Keratinocyte (primary cell): ENCODE measurements around the gene OR2V2. TPM values are rescaled to one million over a fixed set of nuclear protein-coding genes. Genes with fewer than 3 reads are reported as not detected.

Experiments
- DNase-seq: peaks from one replicate; pipeline ENCODE4 v3.0.0-alpha.2; 2011; ENCODE audit warnings: low read depth, missing footprints, low spot score
- FAIRE-seq: peaks from 2 replicates; lab custom pipeline; 2011; peaks lifted over from hg19 to GRCh38; lab: Jason Lieb, UNC
- H2AFZ ChIP-seq: 2 replicates; pipeline ENCODE4 v1.6.0; 2012; ENCODE audit warnings: low read length, control low read depth, inconsistent platforms; ENCODE audit not compliant: control insufficient read depth
- H3K27ac ChIP-seq: 2 replicates; pipeline ENCODE4 v1.5.1; 2011; ENCODE audit warnings: low read length; ENCODE audit not compliant: control insufficient read depth, insufficient read depth
- H3K27me3 ChIP-seq: 3 replicates; pipeline ENCODE4 v1.6.0; 2011; ENCODE audit warnings: low read length; ENCODE audit not compliant: control insufficient read depth, insufficient read depth; ENCODE audit errors: extremely low read depth
- H3K36me3 ChIP-seq, 2 experiments: 2 replicates in 1 of 2; 3 replicates in 1 of 2; pipeline ENCODE4 v1.5.1; 2011; ENCODE audit warnings: low read length in 2 of 2, mild to moderate bottlenecking in 1 of 2; ENCODE audit not compliant: control insufficient read depth in 2 of 2, insufficient read depth in 2 of 2; ENCODE audit errors: extremely low read depth in 1 of 2
- H3K4me1 ChIP-seq: 3 replicates; pipeline ENCODE4 v1.5.1; 2011; ENCODE audit warnings: low read length; ENCODE audit not compliant: control insufficient read depth, insufficient read depth; ENCODE audit errors: extremely low read depth
- H3K4me2 ChIP-seq: 3 replicates; pipeline ENCODE4 v1.6.0; 2011; ENCODE audit warnings: low read depth, low read length; ENCODE audit not compliant: control insufficient read depth, insufficient read depth; ENCODE audit errors: extremely low read depth
- H3K4me3 ChIP-seq, 3 experiments: fragments of 200-600 bp in 1 of 3; sonication (generic) in 1 of 3; 2 replicates in 2 of 3; 3 replicates in 1 of 3; pipeline ENCODE4 v1.5.1; 2011 to 2016; ENCODE audit warnings: low read length in 3 of 3, mild to moderate bottlenecking in 3 of 3, control low read depth in 2 of 3, inconsistent platforms in 1 of 3, low read depth in 1 of 3, mixed read lengths in 1 of 3, mixed run types in 1 of 3, moderate library complexity in 1 of 3; ENCODE audit not compliant: control insufficient read depth in 2 of 3, insufficient read depth in 2 of 3; ENCODE audit errors: extremely low read depth in 1 of 3
- H3K79me2 ChIP-seq: 2 replicates; pipeline ENCODE4 v1.6.0; 2012; ENCODE audit warnings: low read length; ENCODE audit not compliant: control insufficient read depth, insufficient read depth
- H3K9ac ChIP-seq: 3 replicates; pipeline ENCODE4 v1.6.0; 2011; ENCODE audit warnings: low read length; ENCODE audit not compliant: control insufficient read depth, insufficient read depth; ENCODE audit errors: extremely low read depth
- H3K9me1 ChIP-seq: 3 replicates; pipeline ENCODE4 v1.6.0; 2011; ENCODE audit warnings: low read length; ENCODE audit not compliant: control insufficient read depth, insufficient read depth; ENCODE audit errors: extremely low read depth
- H3K9me3 ChIP-seq: 2 replicates; pipeline ENCODE4 v1.5.1; 2012; ENCODE audit warnings: low read depth, low read length; ENCODE audit not compliant: control insufficient read depth
- H4K20me1 ChIP-seq: 3 replicates; pipeline ENCODE4 v1.6.0; 2011; ENCODE audit warnings: low read length; ENCODE audit not compliant: control insufficient read depth, insufficient read depth; ENCODE audit errors: extremely low read depth
- EZH2 ChIP-seq: IDR thresholded peaks from one replicate; pipeline ENCODE4 v1.6.1; 2012; ENCODE audit warnings: inconsistent platforms, mild to moderate bottlenecking, low read length, moderate library complexity
- dilution Hi-C: fragments of 300-500 bp; cut with MboI; formaldehyde crosslinking; loops from one replicate; pipeline ENCODE4 v1.7.0; 2020; ENCODE audit warnings: low sequenced_read_pairs; ENCODE audit not compliant: extremely low pct_ligation_motif_present
- polyA plus RNA-seq, 5 experiments: library from polyadenylated mRNA; depleted of rRNA in 3 of 5; stranded (reverse) in 3 of 5; stranded (forward) in 1 of 5; unstranded in 1 of 5; fragments of >200 nt; gene quantifications; 1 replicate in 1 of 5; 2 replicates in 3 of 5; 3 replicates in 1 of 5; pipeline versions ENCODE4 v1.2.1 to v1.2.3, GENCODE V29; 2011 to 2012; ENCODE audit warnings: missing spikeins in 2 of 5, low read depth in 1 of 5, low replicate concordance in 1 of 5
- TF ChIP-seq, protein P1 (sequence below), 3 experiments: IDR thresholded peaks in 1 of 3; conservative IDR thresholded peaks in 1 of 3; optimal IDR thresholded peaks in 1 of 3; 2 replicates in 2 of 3; 3 replicates in 1 of 3; pipeline versions ENCODE3 to v1.5.1; 2011; ENCODE audit warnings: low read length in 3 of 3, mild to moderate bottlenecking in 3 of 3, moderate library complexity in 2 of 3, control low read depth in 1 of 3, inconsistent platforms in 1 of 3; ENCODE audit not compliant: insufficient read depth in 2 of 3; ENCODE audit errors: extremely low read depth in 1 of 3

Gene OR2V2
- polyA plus RNA-seq, 1 donor (not counting 4 experiments of a cell fraction or from before 2014, with no cell fraction given), result not detected

DNA sequence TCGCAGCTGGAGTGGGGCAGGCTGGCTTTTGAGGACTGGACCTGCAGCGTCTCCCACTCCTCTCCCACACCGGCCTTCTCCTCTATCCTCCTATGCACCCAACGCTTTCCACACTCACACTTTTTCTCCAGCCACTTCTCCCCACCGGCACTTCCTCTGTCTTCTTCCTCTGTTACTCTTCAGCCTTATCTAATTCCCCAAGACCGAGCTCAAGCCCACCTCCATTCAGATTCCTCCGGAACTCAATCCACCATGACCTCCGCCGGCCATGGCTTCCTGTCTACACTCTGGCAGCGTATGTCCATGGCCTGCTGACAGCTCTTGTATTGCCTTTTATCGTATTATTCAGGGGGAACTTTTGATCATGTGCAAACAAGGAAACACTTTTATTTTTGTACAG lies 15.9 kb upstream of the OR2V2 start:
- TF ChIP-seq EZH2, result no peak
- TF ChIP-seq, protein P1, sequence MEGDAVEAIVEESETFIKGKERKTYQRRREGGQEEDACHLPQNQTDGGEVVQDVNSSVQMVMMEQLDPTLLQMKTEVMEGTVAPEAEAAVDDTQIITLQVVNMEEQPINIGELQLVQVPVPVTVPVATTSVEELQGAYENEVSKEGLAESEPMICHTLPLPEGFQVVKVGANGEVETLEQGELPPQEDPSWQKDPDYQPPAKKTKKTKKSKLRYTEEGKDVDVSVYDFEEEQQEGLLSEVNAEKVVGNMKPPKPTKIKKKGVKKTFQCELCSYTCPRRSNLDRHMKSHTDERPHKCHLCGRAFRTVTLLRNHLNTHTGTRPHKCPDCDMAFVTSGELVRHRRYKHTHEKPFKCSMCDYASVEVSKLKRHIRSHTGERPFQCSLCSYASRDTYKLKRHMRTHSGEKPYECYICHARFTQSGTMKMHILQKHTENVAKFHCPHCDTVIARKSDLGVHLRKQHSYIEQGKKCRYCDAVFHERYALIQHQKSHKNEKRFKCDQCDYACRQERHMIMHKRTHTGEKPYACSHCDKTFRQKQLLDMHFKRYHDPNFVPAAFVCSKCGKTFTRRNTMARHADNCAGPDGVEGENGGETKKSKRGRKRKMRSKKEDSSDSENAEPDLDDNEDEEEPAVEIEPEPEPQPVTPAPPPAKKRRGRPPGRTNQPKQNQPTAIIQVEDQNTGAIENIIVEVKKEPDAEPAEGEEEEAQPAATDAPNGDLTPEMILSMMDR (optimal IDR thresholded peaks at IDR 0.05 in 1 of 3, IDR thresholded peaks at IDR 0.05 in 1 of 3, conservative IDR thresholded peaks at IDR 0.05 in 1 of 3; ENCODE audit: extremely low read depth in 1 of 3, insufficient read depth in 2 of 3, low read length in 3 of 3), result no peak
- no peaks in the 10 kb centered on the region for H3K36me3 ChIP-seq
- H3K4me1 ChIP-seq, result peaks cover 5% of the 10 kb centered on the region
- no peaks in the 10 kb centered on the region for H4K20me1 ChIP-seq
- dilution Hi-C loops, result no loop called here
- no peaks in the 10 kb centered on the region for H3K9me1 ChIP-seq
- H3K9me3 ChIP-seq, result no peaks in the 10 kb centered on the region
- no peak overlapping the region for H2AFZ ChIP-seq
- DNase-seq (no peak), FAIRE-seq (no peak)
- no peak overlapping the region for H3K27ac ChIP-seq
- H3K4me3 ChIP-seq, result no peak overlapping the region
- no peaks in the 10 kb centered on the region for H3K79me2 ChIP-seq
- H3K4me2 ChIP-seq, result no peak overlapping the region
- no peak overlapping the region for H3K9ac ChIP-seq
- H3K27me3 ChIP-seq, result peaks cover 11% of the 10 kb centered on the region

- Histone ChIP-seq H3K79me2 (no peaks in the 10 kb centered on the region), H3K27ac (no peak overlapping the region), H3K9me3 (no peaks in the 10 kb centered on the region), H3K27me3 (peaks cover 11% of the 10 kb centered on the region), H4K20me1 (no peaks in the 10 kb centered on the region), H3K9me1 (no peaks in the 10 kb centered on the region), H3K4me2 (no peak overlapping the region), H3K9ac (no peak overlapping the region), H3K4me1 (peaks cover 5% of the 10 kb centered on the region), H3K36me3 (no peaks in the 10 kb centered on the region), H2AFZ (no peak overlapping the region), H3K4me3 (no peak overlapping the region)
- DNase-seq (no peak), FAIRE-seq (no peak)
- dilution Hi-C loops, result no loop called here
- no peak for TF ChIP-seq EZH2
- TF ChIP-seq, protein P1 (optimal IDR thresholded peaks at IDR 0.05 in 1 of 3, IDR thresholded peaks at IDR 0.05 in 1 of 3, conservative IDR thresholded peaks at IDR 0.05 in 1 of 3; ENCODE audit: extremely low read depth in 1 of 3, insufficient read depth in 2 of 3, low read length in 3 of 3), result no peak
These were observed 14.3 kb upstream of the OR2V2 start for GRCh38 chr5:181133083-181133482.
